Heart left ventricle (tissue), 13 donors: Measurements from ENCODE around the gene BAK1.

Experiments used
- POLR2A ChIP-seq, 2 donors: fragments of 450-650 bp; IDR thresholded peaks; one replicate each; pipeline ENCODE4 v1.6.1; 2017; ENCODE audit warnings: antibody characterized with exemption in 2 of 2, mild to moderate bottlenecking in 2 of 2, moderate library complexity in 2 of 2
- TF ChIP-seq, protein P1 (sequence below), 12 donors: fragments of 200-600 bp; sonication (generic) in 4 of 12; IDR thresholded peaks; one replicate each; pipeline versions ENCODE4 v1.5.0 to v1.8.0; 2018 to 2022; ENCODE audit warnings: antibody characterized with exemption in 12 of 12, mild to moderate bottlenecking in 5 of 12
- donor health status: ischemic (EF 13 %, LVEDD 7.1; RV severe dilation, severe dysfunction).
- donor health status: DM: no; HTN: yes; CAD: no.
- donor health status: DM: no; HTN: no; CAD: no.
- donor health status: ischemic (EF 25% LVEDD 6.9; RV normal size, moderate dysfunction).
- donor health status: ischemic (EF 25% LVEDD 5.7; RV mildly dilated, moderate dysfunction).
- donor health status: ischemic (EF 35%, LVEDD 5.7; RV mildly dilated, moderate dysfunction).
- donor health status: nonischemic (EF 11% LVEDD 7.7; RV severe dilation, severe dysfunction).
- donor health status: DM: yes; HTN: yes; CAD: no.
- donor health status: PGD.
- donor health status: ischemic (EF 29% LVEDD 5.4; RV normal size, mild dysfunction).
- donor health status: nonischemic (EF 23%, LVEDD 6.1; RV moderate dilation, normal function).

DNA sequence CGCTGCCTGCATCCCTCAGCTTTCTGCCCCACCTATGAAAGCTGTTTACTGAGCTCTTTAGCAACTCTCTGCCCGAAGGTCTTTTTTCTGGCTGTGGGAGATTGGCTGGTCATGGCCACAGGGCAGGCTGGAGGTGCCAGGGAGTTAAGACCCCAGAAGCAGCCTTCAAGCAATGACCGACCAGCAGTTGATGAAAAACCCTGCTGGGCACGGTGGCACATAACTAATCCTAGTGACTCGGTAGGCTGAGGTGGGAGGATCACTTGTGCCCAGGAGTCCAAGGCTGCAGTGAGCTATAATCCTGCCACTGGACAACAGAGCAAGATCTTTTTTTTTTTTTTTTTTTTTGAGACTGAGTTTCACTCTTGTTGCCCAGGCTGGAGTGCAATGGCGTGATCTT is 20.7 kb upstream of the BAK1 start:
- TF ChIP-seq, protein P1, sequence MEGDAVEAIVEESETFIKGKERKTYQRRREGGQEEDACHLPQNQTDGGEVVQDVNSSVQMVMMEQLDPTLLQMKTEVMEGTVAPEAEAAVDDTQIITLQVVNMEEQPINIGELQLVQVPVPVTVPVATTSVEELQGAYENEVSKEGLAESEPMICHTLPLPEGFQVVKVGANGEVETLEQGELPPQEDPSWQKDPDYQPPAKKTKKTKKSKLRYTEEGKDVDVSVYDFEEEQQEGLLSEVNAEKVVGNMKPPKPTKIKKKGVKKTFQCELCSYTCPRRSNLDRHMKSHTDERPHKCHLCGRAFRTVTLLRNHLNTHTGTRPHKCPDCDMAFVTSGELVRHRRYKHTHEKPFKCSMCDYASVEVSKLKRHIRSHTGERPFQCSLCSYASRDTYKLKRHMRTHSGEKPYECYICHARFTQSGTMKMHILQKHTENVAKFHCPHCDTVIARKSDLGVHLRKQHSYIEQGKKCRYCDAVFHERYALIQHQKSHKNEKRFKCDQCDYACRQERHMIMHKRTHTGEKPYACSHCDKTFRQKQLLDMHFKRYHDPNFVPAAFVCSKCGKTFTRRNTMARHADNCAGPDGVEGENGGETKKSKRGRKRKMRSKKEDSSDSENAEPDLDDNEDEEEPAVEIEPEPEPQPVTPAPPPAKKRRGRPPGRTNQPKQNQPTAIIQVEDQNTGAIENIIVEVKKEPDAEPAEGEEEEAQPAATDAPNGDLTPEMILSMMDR (IDR thresholded peaks at IDR 0.05), result no peak
- no peak for TF ChIP-seq POLR2A (IDR thresholded peaks at IDR 0.05)
